ENCODE results near the gene UBAP2. TPM values are rescaled to one million over a fixed set of nuclear protein-coding genes. Genes with fewer than 3 reads are reported as not detected.

The UBAP2 gene
- total and polyA plus RNA-seq, 8 donors = 28.2 to 40.3 (median 36.3) TPM

GRCh38 chr9:34069831-34070230, 21.1 kb upstream of the UBAP2 start:
- peaks cover 0 to 10% of the 10 kb centered on the region in 2 donors for H3K4me1 ChIP-seq
- DNase-seq (no peak), ATAC-seq (no peak)
- H3K36me3 ChIP-seq = no peaks in the 10 kb centered on the region
- no peak overlapping the region for H3K27ac ChIP-seq
- H3K9me3 ChIP-seq = no peaks in the 10 kb centered on the region
- H3K27me3 ChIP-seq = no peaks in the 10 kb centered on the region
- TF ChIP-seq CTCF (IDR thresholded peaks at IDR 0.05) = no peak
- intact Hi-C loops (cut with DNase I) = loop anchor here in 1 of 2 donors (10.0 kb wide), 1 partner anchor 145 kb away; no protein-coding TSS in a partner anchor
- H3K4me3 ChIP-seq = no peak overlapping the region

GRCh38 chr9:34065541-34065940, 16.9 kb upstream of the UBAP2 start:
- no peak for TF ChIP-seq CTCF (IDR thresholded peaks at IDR 0.05)
- intact Hi-C loops (cut with DNase I) = no loop called here
- DNase-seq = no peak
- no peak for ATAC-seq
- H3K4me3 ChIP-seq = no peak overlapping the region
- H3K36me3 ChIP-seq = no peaks in the 10 kb centered on the region
- H3K27ac ChIP-seq = no peak overlapping the region
- no peaks in the 10 kb centered on the region for H3K27me3 ChIP-seq
- no peaks in the 10 kb centered on the region for H3K4me1 ChIP-seq
- H3K9me3 ChIP-seq = no peaks in the 10 kb centered on the region

- no peak for TF ChIP-seq CTCF (IDR thresholded peaks at IDR 0.05)
Measured at GRCh38 chr9:34059954-34060353, 11.3 kb upstream of the UBAP2 start.

GRCh38 chr9:34059281-34059680, 10.6 kb upstream of the UBAP2 start:
- Histone ChIP-seq H3K27me3 (no peaks in the 10 kb centered on the region), H3K4me1 (no peaks in the 10 kb centered on the region), H3K36me3 (no peaks in the 10 kb centered on the region), H3K9me3 (no peaks in the 10 kb centered on the region), H3K27ac (no peak overlapping the region), H3K4me3 (no peak overlapping the region)
- no peak for DNase-seq
- no peak for TF ChIP-seq CTCF (IDR thresholded peaks at IDR 0.05)
- ATAC-seq = no peak
- intact Hi-C loops (cut with DNase I) = no loop called here

More at GRCh38 chr9:34059954-34060353, 11.3 kb upstream of the UBAP2 start:
- Histone ChIP-seq H3K27ac (no peak overlapping the region), H3K4me3 (no peak overlapping the region), H3K4me1 (no peaks in the 10 kb centered on the region), H3K9me3 (no peaks in the 10 kb centered on the region), H3K36me3 (no peaks in the 10 kb centered on the region), H3K27me3 (no peaks in the 10 kb centered on the region)
- no peak for DNase-seq
- intact Hi-C loops (cut with DNase I) = no loop called here
- no peak for ATAC-seq

- no peaks in the 10 kb centered on the region for H3K27me3 ChIP-seq
- ATAC-seq (peak; percentile 1), DNase-seq (no peak)
- peaks cover 14 to 41% of the 10 kb centered on the region in 2 donors for H3K4me1 ChIP-seq
- TF ChIP-seq CTCF (IDR thresholded peaks at IDR 0.05) = no peak
- intact Hi-C loops (cut with DNase I) = no loop called here
- no peaks in the 10 kb centered on the region for H3K9me3 ChIP-seq
- peak overlapping the region; percentile 68 to 77 for H3K4me3 ChIP-seq
- no peaks in the 10 kb centered on the region for H3K36me3 ChIP-seq
- peak overlapping the region; percentile 89 to 96 for H3K27ac ChIP-seq
Measured at GRCh38 chr9:34049630-34050384, 1.1 kb upstream of the UBAP2 start.
